ENCODE data around the gene CEP112. TPM values are rescaled to one million over a fixed set of nuclear protein-coding genes. Genes with fewer than 3 reads are reported as not detected.
"Not testable (repeated sequence)": the region's sequence is repeated elsewhere in the genome, so short reads cannot be mapped to it uniquely, and the experiment has no call there.

CEP112 gene
- total RNA-seq, 1 donor from 2014 or later = 3.8 TPM

- Mint-ChIP-seq H3K9me3 (no peaks in the 10 kb centered on the region), H3K27ac (no peak overlapping the region), H3K36me3 (ENCODE audit: low read depth) (no peaks in the 10 kb centered on the region), H3K4me3 (no peak overlapping the region), H3K4me1 (no peaks in the 10 kb centered on the region), H3K27me3 (no peaks in the 10 kb centered on the region)
- ATAC-seq (ENCODE audit: low read depth) (no peak), DNase-seq (no peak)
- intact Hi-C loops (cut with micrococcal nuclease) = no loop called here
- no peak for TF ChIP-seq CTCF (IDR thresholded peaks at IDR 0.05)
- ChIA-PET POLR2A (interaction anchor here (0.7 kb wide), 1 partner anchor 16 kb away, joined by 8 read pairs; no protein-coding TSS in a partner anchor), CTCF (no interaction called here)
Observed at GRCh38 chr17:65685110-65685509, 506.8 kb downstream of the CEP112 start.

DNA sequence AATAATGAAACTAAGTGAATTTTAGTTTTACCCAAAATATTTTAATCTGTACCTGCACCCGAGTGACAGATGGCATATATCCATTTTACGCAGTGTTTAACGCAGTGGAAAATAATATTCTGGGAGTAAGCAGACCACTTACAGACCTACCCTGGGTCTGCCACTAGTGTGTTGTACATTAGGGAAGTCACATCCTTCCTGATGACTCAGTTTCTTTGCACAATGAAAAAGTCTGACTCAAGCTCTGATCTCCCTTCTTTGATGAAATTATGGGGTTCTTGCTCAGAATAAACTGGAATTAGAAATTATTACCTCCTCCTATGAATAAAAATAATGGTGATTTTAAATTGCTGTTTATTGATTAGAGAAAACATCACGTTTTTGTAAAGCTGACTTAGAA, 507.3 kb downstream of the CEP112 start:
- H3K4me3 Mint-ChIP-seq = no peak overlapping the region
- ATAC-seq (ENCODE audit: low read depth) (no peak), DNase-seq (no peak)
- TF ChIP-seq CTCF (IDR thresholded peaks at IDR 0.05) = no peak
- intact Hi-C loops (cut with micrococcal nuclease) = no loop called here
- H3K27me3 Mint-ChIP-seq = no peaks in the 10 kb centered on the region
- no peak overlapping the region for H3K27ac Mint-ChIP-seq
- no peaks in the 10 kb centered on the region for H3K9me3 Mint-ChIP-seq
- POLR2A ChIA-PET = no interaction called here
- H3K36me3 Mint-ChIP-seq (ENCODE audit: low read depth) = no peaks in the 10 kb centered on the region
- H3K4me1 Mint-ChIP-seq = no peaks in the 10 kb centered on the region
- CTCF ChIA-PET = no interaction called here

GRCh38 chr17:65683428-65683827, 508.5 kb downstream of the CEP112 start:
- no peak for ATAC-seq (ENCODE audit: low read depth)
- Mint-ChIP-seq H3K4me3 (no peak overlapping the region), H3K27ac (no peak overlapping the region), H3K4me1 (no peaks in the 10 kb centered on the region), H3K36me3 (ENCODE audit: low read depth) (no peaks in the 10 kb centered on the region), H3K9me3 (no peaks in the 10 kb centered on the region), H3K27me3 (no peaks in the 10 kb centered on the region)
- ChIA-PET POLR2A (no interaction called here), CTCF (no interaction called here)
- no peak for DNase-seq
- intact Hi-C loops (cut with micrococcal nuclease) = no loop called here
- no peak for TF ChIP-seq CTCF (IDR thresholded peaks at IDR 0.05)

- H3K36me3 Mint-ChIP-seq (ENCODE audit: low read depth); ATAC-seq (ENCODE audit: low read depth); H3K27me3 Mint-ChIP-seq; POLR2A ChIA-PET; intact Hi-C loops (cut with micrococcal nuclease); DNase-seq; H3K4me3 Mint-ChIP-seq; H3K27ac Mint-ChIP-seq; CTCF ChIA-PET; H3K9me3 Mint-ChIP-seq; H3K4me1 Mint-ChIP-seq: not testable (repeated sequence)
Observed at GRCh38 chr17:65681763-65682162, 510.2 kb downstream of the CEP112 start.

DNA sequence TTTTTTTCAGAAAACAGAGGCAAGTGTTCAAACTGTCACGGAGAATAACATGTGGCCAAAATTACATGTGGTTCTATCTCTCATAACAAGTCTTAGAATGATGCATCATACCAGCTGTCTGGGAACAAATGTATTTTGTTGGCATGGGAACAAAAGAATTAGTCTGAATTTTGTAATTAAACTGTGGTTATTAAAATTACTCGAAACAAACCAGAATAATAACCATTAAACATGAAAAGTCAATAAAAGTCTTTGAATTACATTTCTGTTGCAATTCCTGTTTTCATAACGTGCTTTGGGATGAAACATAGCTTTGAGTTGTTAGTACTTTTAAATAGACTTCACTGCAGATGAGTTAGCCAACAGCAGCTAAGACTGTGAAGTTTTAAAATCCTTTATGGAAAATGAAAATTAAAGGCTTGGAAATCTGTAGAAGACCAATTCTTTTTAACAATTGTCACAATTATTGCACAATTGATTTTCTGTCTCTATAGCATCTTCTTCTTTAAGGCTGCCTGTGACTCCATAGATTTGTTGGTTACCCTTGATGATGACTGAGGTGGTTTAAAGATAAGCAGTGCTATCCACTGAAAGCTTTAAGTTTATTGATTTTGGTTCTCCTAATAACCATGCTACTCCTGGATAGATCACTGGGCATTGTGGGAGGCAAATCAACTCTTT, 512.6 kb downstream of the CEP112 start:
- CTCF ChIA-PET = no interaction called here
- Mint-ChIP-seq H3K27me3 (no peaks in the 10 kb centered on the region), H3K36me3 (ENCODE audit: low read depth) (no peaks in the 10 kb centered on the region), H3K27ac (no peak overlapping the region), H3K9me3 (peaks cover 4% of the 10 kb centered on the region), H3K4me1 (no peaks in the 10 kb centered on the region), H3K4me3 (no peak overlapping the region)
- DNase-seq (no peak), ATAC-seq (ENCODE audit: low read depth) (no peak)
- intact Hi-C loops (cut with micrococcal nuclease) = no loop called here
- POLR2A ChIA-PET = no interaction called here
- TF ChIP-seq CTCF (IDR thresholded peaks at IDR 0.05) = no peak

- no peaks in the 10 kb centered on the region for H3K36me3 Mint-ChIP-seq (ENCODE audit: low read depth)
- no peak overlapping the region for H3K4me3 Mint-ChIP-seq
- H3K4me1 Mint-ChIP-seq = no peaks in the 10 kb centered on the region
- no peak for TF ChIP-seq CTCF (IDR thresholded peaks at IDR 0.05)
- no peaks in the 10 kb centered on the region for H3K27me3 Mint-ChIP-seq
- peaks cover 4% of the 10 kb centered on the region for H3K9me3 Mint-ChIP-seq
- CTCF ChIA-PET = no interaction called here
- H3K27ac Mint-ChIP-seq = no peak overlapping the region
- DNase-seq (no peak), ATAC-seq (ENCODE audit: low read depth) (no peak)
- intact Hi-C loops (cut with micrococcal nuclease) = no loop called here
- POLR2A ChIA-PET = no interaction called here
Observed at GRCh38 chr17:65678546-65678945, 513.4 kb downstream of the CEP112 start.

Data from activated B cell treated with CpG ODN at 0.5 μM for 24 hours (primary cell).